IMR-90 (cell line): ENCODE data around the gene RANBP2. TPM values are rescaled to one million over a fixed set of nuclear protein-coding genes. Genes with fewer than 3 reads are reported as not detected.

Source experiments
- ATAC-seq: fragments of 200-7000 bp; cut with Tn5 transposase; 2 replicates; pipeline ENCODE4 v1.9.1; 2020; ENCODE audit warnings: low read depth, mild to moderate bottlenecking, moderate library complexity
- BruUV-seq: library from RNA; stranded (reverse); fragments of 400-500 nt; replicated peaks from 2 replicates; lab custom pipeline; 2021; lab: Mats Ljungman, UMichigan
- CTCF ChIA-PET: fragments of 300-600 bp; formaldehyde crosslinking; extraction: SDS; loops from one replicate; lab custom pipeline; 2021; ENCODE audit warnings: antibody characterized with exemption; lab: Yijun Ruan, JAX
- POLR2A ChIA-PET: fragments of 300-600 bp; sonication (Branson Sonifier 250); formaldehyde crosslinking; loops from one replicate; lab custom pipeline; 2022; ENCODE audit warnings: antibody characterized with exemption; ENCODE audit not compliant: unreplicated experiment; lab: Charles Lee
- DNase-seq: peaks from one replicate; pipeline ENCODE4 v3.0.0; 2013
- H2AFZ ChIP-seq: replicated peaks from 2 replicates; pipeline ENCODE3; 2013; ENCODE audit warnings: low read length, mild to moderate bottlenecking; ENCODE audit not compliant: poor library complexity
- H2AK5ac ChIP-seq: 2 replicates; pipeline ENCODE4 v1.6.1; 2013; ENCODE audit warnings: low read depth, low read length, inconsistent platforms
- H2AK9ac ChIP-seq: replicated peaks from 2 replicates; pipeline ENCODE3; 2013; ENCODE audit warnings: mild to moderate bottlenecking, low read depth, low read length, moderate library complexity; ENCODE audit not compliant: poor library complexity
- H2BK120ac ChIP-seq: 2 replicates; pipeline ENCODE4 v1.6.1; 2013; ENCODE audit warnings: low read depth, low read length, inconsistent platforms
- H2BK15ac ChIP-seq: 3 replicates; pipeline ENCODE4 v1.6.1; 2013; ENCODE audit warnings: low read depth, low read length, inconsistent platforms
- H2BK20ac ChIP-seq: 2 replicates; pipeline ENCODE4 v1.6.1; 2013; ENCODE audit warnings: low read depth, mild to moderate bottlenecking, inconsistent platforms, low read length, moderate library complexity
- H2BK5ac ChIP-seq: 2 replicates; pipeline ENCODE4 v1.6.1; 2013; ENCODE audit warnings: mild to moderate bottlenecking, low read depth, low read length, inconsistent platforms; ENCODE audit not compliant: poor library complexity, severe bottlenecking
- H3K14ac ChIP-seq: replicated peaks from 2 replicates; pipeline ENCODE4 v1.6.1; 2013; ENCODE audit warnings: low read depth, low read length, inconsistent platforms
- H3K18ac ChIP-seq: 2 replicates; pipeline ENCODE4 v1.6.1; 2013; ENCODE audit warnings: low read depth, low read length, control low read depth
- H3K23ac ChIP-seq: 2 replicates; pipeline ENCODE4 v1.6.1; 2013; ENCODE audit warnings: low read depth, low read length, inconsistent platforms
- H3K27ac ChIP-seq: 2 replicates; pipeline ENCODE4 v1.5.1; 2013; ENCODE audit warnings: mild to moderate bottlenecking, control low read depth, low read length; ENCODE audit not compliant: insufficient read depth
- H3K27me3 ChIP-seq: 2 replicates; pipeline ENCODE4 v1.6.1; 2013; ENCODE audit warnings: low read length; ENCODE audit not compliant: control insufficient read depth, insufficient read depth
- H3K36me3 ChIP-seq: 2 replicates; pipeline ENCODE4 v1.6.1; 2013; ENCODE audit warnings: low read length, mixed read lengths; ENCODE audit not compliant: control insufficient read depth, insufficient read depth
- H3K4ac ChIP-seq: 2 replicates; pipeline ENCODE4 v1.6.1; 2013; ENCODE audit warnings: low read depth, low read length, inconsistent platforms
- H3K4me1 ChIP-seq: 2 replicates; pipeline ENCODE4 v1.6.1; 2013; ENCODE audit warnings: low read length, mixed read lengths; ENCODE audit not compliant: control insufficient read depth, insufficient read depth
- H3K4me2 ChIP-seq: 2 replicates; pipeline ENCODE4 v1.6.1; 2013; ENCODE audit warnings: low read depth, mild to moderate bottlenecking, control low read depth, low read length, moderate library complexity
- H3K4me3 ChIP-seq: 2 replicates; pipeline ENCODE4 v1.5.1; 2013; ENCODE audit warnings: low read depth, mild to moderate bottlenecking, control low read depth, low read length, moderate library complexity; ENCODE audit not compliant: insufficient read depth
- H3K56ac ChIP-seq: 2 replicates; pipeline ENCODE4 v1.6.1; 2013; ENCODE audit warnings: low read length, inconsistent platforms; ENCODE audit not compliant: insufficient read depth; ENCODE audit errors: extremely low read depth
- H3K79me1 ChIP-seq, 2 experiments: 2 replicates each; pipeline ENCODE4 v1.6.1; 2013; ENCODE audit warnings: low read length in 2 of 2, inconsistent platforms in 1 of 2, low read depth in 1 of 2
- H3K9ac ChIP-seq: 2 replicates; pipeline ENCODE4 v1.6.1; 2013; ENCODE audit warnings: low read depth, low read length, control low read depth
- H3K9me1 ChIP-seq: 2 replicates; pipeline ENCODE4 v1.6.1; 2013; ENCODE audit warnings: low read length, inconsistent platforms; ENCODE audit not compliant: insufficient read depth
- H3K9me3 ChIP-seq: 2 replicates; pipeline ENCODE4 v1.6.1; 2013; ENCODE audit warnings: low read length; ENCODE audit not compliant: control insufficient read depth, insufficient read depth
- H4K20me1 ChIP-seq: 2 replicates; pipeline ENCODE4 v1.6.1; 2013; ENCODE audit warnings: low read length, inconsistent platforms; ENCODE audit not compliant: insufficient read depth
- H4K5ac ChIP-seq: 2 replicates; pipeline ENCODE4 v1.6.1; 2013; ENCODE audit warnings: mild to moderate bottlenecking, low read depth, low read length, control low read depth
- H4K8ac ChIP-seq, 2 experiments: 2 replicates each; pipeline ENCODE4 v1.6.1; 2013; ENCODE audit warnings: low read depth in 2 of 2, low read length in 2 of 2, control low read depth in 1 of 2, inconsistent platforms in 1 of 2
- H4K91ac ChIP-seq: 2 replicates; pipeline ENCODE4 v1.6.1; 2013; ENCODE audit warnings: low read depth, low read length, inconsistent platforms; ENCODE audit not compliant: insufficient read depth
- BHLHE40 ChIP-seq: fragments of 150-350 bp; IDR thresholded peaks from 2 replicates; pipeline ENCODE4 v1.6.1; 2016; ENCODE audit warnings: mild to moderate bottlenecking, low read depth, low read length
- CHD1 ChIP-seq: IDR thresholded peaks from 2 replicates; pipeline ENCODE4 v1.6.1; 2012; ENCODE audit warnings: low read depth, low read length, improper control_type of control experiment
- ELK1 ChIP-seq: fragments of 150-350 bp; IDR thresholded peaks from 2 replicates; pipeline ENCODE4 v1.6.1; 2016; ENCODE audit warnings: low read depth, mild to moderate bottlenecking, low read length, moderate library complexity, borderline replicate concordance
- FOS ChIP-seq: fragments of 150-350 bp; IDR thresholded peaks from 2 replicates; pipeline ENCODE4 v1.6.1; 2016; ENCODE audit warnings: low read depth, low read length
- MAZ ChIP-seq: IDR thresholded peaks from 2 replicates; pipeline ENCODE4 v1.6.1; 2012; ENCODE audit warnings: low read depth, mild to moderate bottlenecking, low read length, improper control_type of control experiment, moderate library complexity, borderline replicate concordance
- MXI1 ChIP-seq: IDR thresholded peaks from 2 replicates; pipeline ENCODE4 v1.6.1; 2012; ENCODE audit warnings: low read depth, mild to moderate bottlenecking, low read length, moderate library complexity, borderline replicate concordance
- RAD21 ChIP-seq: IDR thresholded peaks from 2 replicates; pipeline ENCODE4 v1.6.1; 2012; ENCODE audit warnings: low read length, improper control_type of control experiment
- RCOR1 ChIP-seq: IDR thresholded peaks from 2 replicates; pipeline ENCODE4 v1.6.1; 2012; ENCODE audit warnings: mild to moderate bottlenecking, low read length, improper control_type of control experiment; ENCODE audit not compliant: insufficient replicate concordance
- RFX5 ChIP-seq: IDR thresholded peaks from 2 replicates; pipeline ENCODE4 v1.8.0; 2012; ENCODE audit warnings: low read depth, mild to moderate bottlenecking, low read length, moderate library complexity
- SMC3 ChIP-seq: fragments of 150-350 bp; IDR thresholded peaks from 2 replicates; pipeline ENCODE4 v1.6.1; 2016; ENCODE audit warnings: low read depth, mild to moderate bottlenecking, antibody characterized with exemption, low read length, moderate library complexity
- USF2 ChIP-seq: fragments of 150-350 bp; IDR thresholded peaks from 2 replicates; pipeline ENCODE4 v1.6.1; 2017; ENCODE audit warnings: mild to moderate bottlenecking, antibody characterized with exemption, low read length, low read depth
- WGBS, 2 experiments: methylation state at CpG; one replicate each; pipeline versions ENCODE4 v1.1.5 to v1.1.7; 2013; ENCODE audit warnings: missing lambda C conversion rate in 2 of 2; ENCODE audit not compliant: insufficient read length in 1 of 2; ENCODE audit errors: extremely low coverage in 2 of 2; 5-methylcytosine and 5-hydroxymethylcytosine counted together
- dilution Hi-C: fragments of 300-500 bp; cut with HindIII; formaldehyde crosslinking; loops from one replicate; pipeline ENCODE4 v1.14.3; 2018; ENCODE audit warnings: low sequenced_read_pairs; ENCODE audit not compliant: unreplicated experiment
- in situ Hi-C: fragments of 300-500 bp; cut with MboI; formaldehyde crosslinking; loops from 3 replicates; pipeline ENCODE4 v1.14.3; 2019; ENCODE audit warnings: low sequenced_read_pairs, inconsistent platforms, mixed read lengths
- intact Hi-C: fragments of 100-400 bp; cut with micrococcal nuclease; formaldehyde crosslinking; loops from 2 replicates; pipeline ENCODE4 v1.10.0; 2022
- polyA plus RNA-seq, 3 experiments: library from polyadenylated mRNA; depleted of rRNA; stranded (reverse); fragments of >200 nt; gene quantifications; 2 replicates each; pipeline ENCODE4 v1.2.3, GENCODE V29; 2012; ENCODE audit warnings: low replicate concordance in 1 of 3
- total RNA-seq: library from RNA; depleted of rRNA; stranded (reverse); fragments of >200 nt; gene quantifications from 2 replicates; pipeline ENCODE4 v1.2.3, GENCODE V29; 2012

Gene RANBP2
- total and polyA plus RNA-seq, 2 of the 4 experiments (the other 2 are of a cell fraction) = 9.8 to 64.9 TPM

GRCh38 chr2:108809936-108810335, 90.7 kb downstream of the RANBP2 start:
- Histone ChIP-seq H3K9ac (no peak overlapping the region), H2AK5ac (no peak overlapping the region), H3K9me1 (no peaks in the 10 kb centered on the region), H3K4me3 (no peak overlapping the region), H3K4ac (no peak overlapping the region), H2AFZ (no peak overlapping the region), H4K5ac (no peak overlapping the region), H2BK15ac (no peak overlapping the region), H4K91ac (no peak overlapping the region), H3K18ac (no peak overlapping the region), H3K14ac (no peak overlapping the region), H3K4me2 (no peak overlapping the region), H3K36me3 (peaks cover 3% of the 10 kb centered on the region; the same call in 1 of the 2 replicates), H3K4me1 (no peaks in the 10 kb centered on the region), H3K23ac (no peak overlapping the region), H2BK5ac (no peak overlapping the region), H3K79me1 (peaks cover 0 to 9% of the 10 kb centered on the region in 2 experiments; a peak in 2 of 4 replicates), H4K20me1 (no peaks in the 10 kb centered on the region), H3K56ac (no peak overlapping the region), H3K27me3 (no peaks in the 10 kb centered on the region), H3K27ac (no peak overlapping the region), H2AK9ac (no peak overlapping the region), H4K8ac (no peak overlapping the region), H2BK20ac (no peak overlapping the region), H2BK120ac (no peak overlapping the region), H3K9me3 (peaks cover 3% of the 10 kb centered on the region; the same call in 1 of the 2 replicates)
- no peak for DNase-seq
- ATAC-seq = no peak
- CTCF ChIA-PET = no interaction called here
- intact Hi-C loops (no loop called here), dilution Hi-C loops (no loop called here), in situ Hi-C loops (no loop called here)
- no CpG with 5 or more reads among the region's 3 CpGs for WGBS, 2 experiments
- TF ChIP-seq USF2 = no peak
- no peak for TF ChIP-seq RFX5
- TF ChIP-seq MXI1 = no peak
- TF ChIP-seq CHD1 = no peak
- TF ChIP-seq MAZ = no peak
- TF ChIP-seq ELK1 = no peak
- no peak for TF ChIP-seq RAD21
- no peak for TF ChIP-seq BHLHE40
- no peak for TF ChIP-seq FOS
- TF ChIP-seq RCOR1 = no peak
- TF ChIP-seq SMC3 = no peak
- POLR2A ChIA-PET = no interaction called here
- no TSS peak for BruUV-seq
